Loucy (cell line): Measurements from ENCODE around the gene BLID.

Experiments
- EZH2phosphoT487 ChIP-seq: fragments of 200-600 bp; IDR thresholded peaks from 2 replicates; pipeline ENCODE4 v1.6.1; 2018; ENCODE audit warnings: antibody characterized with exemption, mild to moderate bottlenecking, moderate library complexity, borderline replicate concordance
- TF ChIP-seq, protein P1 (sequence below): fragments of 200-600 bp; sonication (generic); conservative IDR thresholded peaks from 2 replicates; pipeline ENCODE4 v1.5.1; 2014; ENCODE audit warnings: mild to moderate bottlenecking, antibody characterized with exemption, low read length

DNA sequence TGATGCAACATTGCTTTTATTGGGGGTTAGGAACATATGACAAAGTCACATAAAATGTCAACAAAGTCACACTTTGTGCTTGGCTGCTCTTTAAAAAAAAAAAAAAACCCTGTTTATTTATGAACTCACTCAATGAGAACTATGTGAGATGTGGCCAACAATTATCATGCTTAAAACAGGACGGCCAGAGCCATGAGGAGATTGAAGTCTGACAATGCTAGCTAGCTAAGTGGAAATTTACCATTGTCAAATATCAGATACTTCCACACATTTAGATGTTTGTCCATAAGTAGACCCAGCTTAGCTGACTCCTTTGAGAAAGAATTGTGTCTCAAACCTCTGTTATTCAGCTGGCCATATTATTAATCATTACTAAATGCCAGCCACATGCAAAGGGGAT, 26.9 kb downstream of the BLID start:
- TF ChIP-seq, protein P1, sequence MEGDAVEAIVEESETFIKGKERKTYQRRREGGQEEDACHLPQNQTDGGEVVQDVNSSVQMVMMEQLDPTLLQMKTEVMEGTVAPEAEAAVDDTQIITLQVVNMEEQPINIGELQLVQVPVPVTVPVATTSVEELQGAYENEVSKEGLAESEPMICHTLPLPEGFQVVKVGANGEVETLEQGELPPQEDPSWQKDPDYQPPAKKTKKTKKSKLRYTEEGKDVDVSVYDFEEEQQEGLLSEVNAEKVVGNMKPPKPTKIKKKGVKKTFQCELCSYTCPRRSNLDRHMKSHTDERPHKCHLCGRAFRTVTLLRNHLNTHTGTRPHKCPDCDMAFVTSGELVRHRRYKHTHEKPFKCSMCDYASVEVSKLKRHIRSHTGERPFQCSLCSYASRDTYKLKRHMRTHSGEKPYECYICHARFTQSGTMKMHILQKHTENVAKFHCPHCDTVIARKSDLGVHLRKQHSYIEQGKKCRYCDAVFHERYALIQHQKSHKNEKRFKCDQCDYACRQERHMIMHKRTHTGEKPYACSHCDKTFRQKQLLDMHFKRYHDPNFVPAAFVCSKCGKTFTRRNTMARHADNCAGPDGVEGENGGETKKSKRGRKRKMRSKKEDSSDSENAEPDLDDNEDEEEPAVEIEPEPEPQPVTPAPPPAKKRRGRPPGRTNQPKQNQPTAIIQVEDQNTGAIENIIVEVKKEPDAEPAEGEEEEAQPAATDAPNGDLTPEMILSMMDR = no peak
- TF ChIP-seq EZH2phosphoT487 = no peak
